B cell (primary cell): ENCODE measurements around the gene TP53AIP1. TPM values are rescaled to one million over a fixed set of nuclear protein-coding genes. Genes with fewer than 3 reads are reported as not detected.

Experiments
- ATAC-seq: fragments of 200-7000 bp; cut with Tn5 transposase; one replicate; pipeline ENCODE4 v1.10.0; 2021; ENCODE audit warnings: low read depth, mild to moderate bottlenecking, moderate number of reproducible peaks, moderate library complexity
- CTCF ChIA-PET: fragments of 350-600 bp; sonication (Branson Sonifier 250); formaldehyde crosslinking; loops from one replicate; lab custom pipeline; 2021; ENCODE audit warnings: antibody characterized with exemption, inconsistent platforms; lab: Charles Lee
- POLR2A ChIA-PET: fragments of 350-600 bp; sonication (Branson Sonifier 250); formaldehyde crosslinking; loops from one replicate; lab custom pipeline; 2021; ENCODE audit warnings: antibody characterized with exemption; lab: Charles Lee
- DNase-seq: peaks from one replicate; pipeline ENCODE4 v3.0.0; 2013
- H2AFZ ChIP-seq: 2 replicates; pipeline ENCODE4 v1.6.1; 2012; ENCODE audit warnings: mild to moderate bottlenecking, low read depth, low read length; ENCODE audit not compliant: insufficient read depth, poor library complexity, severe bottlenecking
- H3K27ac ChIP-seq, 2 donors: 1 replicate in 1 of 2; 2 replicates in 1 of 2; pipeline ENCODE4 v1.5.1; 2012 to 2013; ENCODE audit warnings: low read length in 2 of 2, mild to moderate bottlenecking in 2 of 2, moderate library complexity in 1 of 2
- H3K27me3 ChIP-seq, 4 experiments: fragments of 200-600 bp in 1 of 4; sonication (generic) in 1 of 4; replicated peaks in 1 of 4; 1 replicate in 2 of 4; 2 replicates in 2 of 4; pipeline versions ENCODE4 v1.6.1 to v1.7.0; 2013 to 2016; ENCODE audit warnings: low read length in 3 of 4, mild to moderate bottlenecking in 2 of 4, mixed read lengths in 1 of 4, moderate library complexity in 1 of 4; ENCODE audit not compliant: insufficient read depth in 4 of 4, control insufficient read depth in 3 of 4; ENCODE audit errors: control extremely low read depth in 1 of 4
- H3K36me3 ChIP-seq, 2 experiments: replicated peaks in 1 of 2; 1 replicate in 1 of 2; 2 replicates in 1 of 2; pipeline versions ENCODE4 v1.6.1 to v1.7.1; 2013; ENCODE audit warnings: low read length in 1 of 2; ENCODE audit not compliant: insufficient read depth in 2 of 2, control insufficient read depth in 1 of 2; ENCODE audit errors: control extremely low read depth in 1 of 2, extremely low read depth in 1 of 2
- H3K4me1 ChIP-seq, 2 donors: fragments of 200-600 bp in 1 of 2; sonication (generic) in 1 of 2; 1 replicate in 1 of 2; 2 replicates in 1 of 2; pipeline versions ENCODE4 v1.5.1 to v1.6.1; 2013 to 2017; ENCODE audit warnings: low read length in 2 of 2; ENCODE audit not compliant: control insufficient read depth in 2 of 2, insufficient read depth in 2 of 2
- H3K4me2 ChIP-seq: replicated peaks from 2 replicates; pipeline ENCODE3; 2012; ENCODE audit warnings: mild to moderate bottlenecking, low read depth, low read length; ENCODE audit not compliant: poor library complexity, severe bottlenecking
- H3K4me3 ChIP-seq, 5 experiments: fragments of 200-600 bp in 1 of 5; sonication (generic) in 1 of 5; 1 replicate in 3 of 5; 2 replicates in 2 of 5; pipeline versions ENCODE4 v1.5.1 to v1.7.0; 2011 to 2016; ENCODE audit warnings: low read length in 4 of 5, mild to moderate bottlenecking in 4 of 5, low read depth in 2 of 5, control low read depth in 1 of 5, moderate library complexity in 1 of 5; ENCODE audit not compliant: insufficient read depth in 1 of 5; ENCODE audit errors: control extremely low read depth in 1 of 5, extremely low read depth in 1 of 5
- H3K79me2 ChIP-seq: fragments of 200-600 bp; sonication (generic); one replicate; pipeline ENCODE4 v1.6.0; 2016; ENCODE audit warnings: low read length; ENCODE audit not compliant: control insufficient read depth, insufficient read depth
- H3K9ac ChIP-seq: fragments of 200-600 bp; sonication (generic); 2 replicates; pipeline ENCODE4 v1.6.1; 2017; ENCODE audit warnings: mild to moderate bottlenecking, low read length, moderate library complexity
- H3K9me3 ChIP-seq, 3 donors: one replicate each; pipeline versions ENCODE4 v1.6.1 to v1.7.1; 2013; ENCODE audit warnings: low read length in 2 of 3; ENCODE audit not compliant: control insufficient read depth in 2 of 3, insufficient read depth in 1 of 3; ENCODE audit errors: control extremely low read depth in 1 of 3
- H4K20me1 ChIP-seq: 2 replicates; pipeline ENCODE4 v1.6.0; 2012; ENCODE audit warnings: mild to moderate bottlenecking, low read length; ENCODE audit not compliant: insufficient read depth, control insufficient read depth, poor library complexity, severe bottlenecking
- H3K27ac Mint-ChIP-seq: one replicate; pipeline ENCODE4 v1.8.0; 2021; ENCODE audit warnings: mixed read lengths
- H3K27me3 Mint-ChIP-seq: one replicate; pipeline ENCODE4 v1.8.0; 2021; ENCODE audit warnings: mixed read lengths
- H3K4me1 Mint-ChIP-seq: one replicate; pipeline ENCODE4 v1.8.0; 2021; ENCODE audit warnings: mixed read lengths
- H3K4me3 Mint-ChIP-seq: one replicate; pipeline ENCODE4 v1.8.0; 2021; ENCODE audit warnings: mixed read lengths
- H3K9me3 Mint-ChIP-seq: one replicate; pipeline ENCODE4 v1.8.0; 2022; ENCODE audit warnings: mixed read lengths; ENCODE audit not compliant: insufficient read depth
- EZH2 ChIP-seq: IDR thresholded peaks from 2 replicates; pipeline ENCODE4 v1.6.1; 2012; ENCODE audit warnings: borderline replicate concordance, low read depth, mild to moderate bottlenecking, moderate library complexity, low read length; ENCODE audit not compliant: insufficient read depth, poor library complexity, severe bottlenecking
- WGBS: methylation state at CpG from one replicate; pipeline ENCODE4 v1.1.5; 2013; ENCODE audit warnings: missing lambda C conversion rate; ENCODE audit not compliant: insufficient coverage; 5-methylcytosine and 5-hydroxymethylcytosine counted together
- intact Hi-C: fragments of 100-400 bp; cut with micrococcal nuclease; formaldehyde crosslinking; loops from one replicate; pipeline ENCODE4 v1.10.0; 2022
- polyA plus RNA-seq: library from polyadenylated mRNA; depleted of rRNA; stranded (reverse); fragments of >200 nt; gene quantifications from 2 replicates; pipeline ENCODE4 v1.2.3, GENCODE V29; 2012
- total RNA-seq, 2 donors: library from RNA; stranded (reverse); fragments of 120-200 nt in 1 of 2; gene quantifications; 1 replicate in 1 of 2; 2 replicates in 1 of 2; pipeline versions ENCODE4 v1.2.3 to v1.2.4, GENCODE V29; 2013 to 2022
- TF ChIP-seq, protein P1 (sequence below): fragments of 200-600 bp; IDR thresholded peaks from one replicate; pipeline ENCODE4 v1.8.0; 2022; ENCODE audit warnings: antibody characterized with exemption, mild to moderate bottlenecking

TP53AIP1 gene
- total and polyA plus RNA-seq, 2 donors (not counting 1 experiment from before 2014, with no cell fraction given), result 0.04 to 0.12 TPM

DNA sequence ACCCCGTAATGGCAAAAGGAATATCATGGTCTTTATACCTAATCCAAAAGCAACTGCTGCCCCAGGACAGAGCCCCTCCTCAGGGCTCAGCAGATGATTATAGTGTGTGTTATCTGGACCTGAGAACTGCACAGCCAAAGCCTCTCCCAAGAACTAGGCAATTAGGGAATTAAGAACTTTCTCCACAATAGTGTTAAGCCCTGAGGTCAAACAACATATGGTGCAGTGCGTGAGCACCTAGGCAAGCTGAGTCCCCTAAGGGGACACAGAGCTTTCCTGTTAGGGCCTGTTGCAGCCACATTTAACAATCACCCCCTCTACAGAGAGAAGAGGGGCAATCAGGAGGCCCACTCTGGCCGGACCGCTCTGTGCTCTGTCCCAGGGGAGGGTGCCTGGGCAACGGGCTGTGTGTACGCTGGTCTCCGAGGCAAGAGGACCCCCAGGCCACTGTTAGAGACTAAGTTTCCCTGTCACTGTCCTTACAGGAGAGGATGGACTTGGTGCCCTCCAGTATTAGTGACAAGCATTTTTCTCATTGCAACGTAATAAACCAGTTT, 52.9 kb downstream of the TP53AIP1 start:
- intact Hi-C loops, result no loop called here
- Histone ChIP-seq H3K27me3 (peaks cover 0 to 95% (median 65%) of the 10 kb centered on the region in 4 experiments), H3K9ac (peak overlapping the region; percentile 46), H3K9me3 (peaks cover 0 to 10% (median 0%) of the 10 kb centered on the region in 3 donors), H3K4me2 (peak overlapping the region; percentile 82), H4K20me1 (no peaks in the 10 kb centered on the region), H2AFZ (no peak overlapping the region), H3K4me1 (peaks cover 31 to 40% of the 10 kb centered on the region in 2 donors), H3K79me2 (no peaks in the 10 kb centered on the region), H3K36me3 (no peaks in the 10 kb centered on the region), H3K27ac (no peak overlapping the region), H3K4me3 (no peak overlapping the region)
- no peak overlapping the region for H3K27ac Mint-ChIP-seq
- ATAC-seq, result no peak
- H3K9me3 Mint-ChIP-seq, result no peaks in the 10 kb centered on the region
- CTCF ChIA-PET, result interaction anchor here (0.9 to 10.9 kb wide), 2 partner anchors 67 to 732 kb away, joined by 3 to 315 read pairs; no protein-coding TSS in a partner anchor
- H3K4me1 Mint-ChIP-seq, result peaks cover 29% of the 10 kb centered on the region
- H3K27me3 Mint-ChIP-seq, result peaks cover 77% of the 10 kb centered on the region
- TF ChIP-seq EZH2, result no peak
- TF ChIP-seq, protein P1, sequence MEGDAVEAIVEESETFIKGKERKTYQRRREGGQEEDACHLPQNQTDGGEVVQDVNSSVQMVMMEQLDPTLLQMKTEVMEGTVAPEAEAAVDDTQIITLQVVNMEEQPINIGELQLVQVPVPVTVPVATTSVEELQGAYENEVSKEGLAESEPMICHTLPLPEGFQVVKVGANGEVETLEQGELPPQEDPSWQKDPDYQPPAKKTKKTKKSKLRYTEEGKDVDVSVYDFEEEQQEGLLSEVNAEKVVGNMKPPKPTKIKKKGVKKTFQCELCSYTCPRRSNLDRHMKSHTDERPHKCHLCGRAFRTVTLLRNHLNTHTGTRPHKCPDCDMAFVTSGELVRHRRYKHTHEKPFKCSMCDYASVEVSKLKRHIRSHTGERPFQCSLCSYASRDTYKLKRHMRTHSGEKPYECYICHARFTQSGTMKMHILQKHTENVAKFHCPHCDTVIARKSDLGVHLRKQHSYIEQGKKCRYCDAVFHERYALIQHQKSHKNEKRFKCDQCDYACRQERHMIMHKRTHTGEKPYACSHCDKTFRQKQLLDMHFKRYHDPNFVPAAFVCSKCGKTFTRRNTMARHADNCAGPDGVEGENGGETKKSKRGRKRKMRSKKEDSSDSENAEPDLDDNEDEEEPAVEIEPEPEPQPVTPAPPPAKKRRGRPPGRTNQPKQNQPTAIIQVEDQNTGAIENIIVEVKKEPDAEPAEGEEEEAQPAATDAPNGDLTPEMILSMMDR, result no peak
- peak overlapping the region; percentile 50 for H3K4me3 Mint-ChIP-seq
- POLR2A ChIA-PET, result no interaction called here
- DNase-seq, result no peak
- WGBS, result 98% methylated on average over 7 of the region's 8 CpGs
